Lung microvascular endothelial cell (primary cell): ENCODE measurements around the gene DNAJC11. TPM values are rescaled to one million over a fixed set of nuclear protein-coding genes. Genes with fewer than 3 reads are reported as not detected.
"Not testable (repeated sequence)": the region's sequence is repeated elsewhere in the genome, so short reads cannot be mapped to it uniquely, and the experiment has no call there.

Experiments
- DNase-seq, 2 donors: peaks; one replicate each; pipeline versions ENCODE4 v3.0.0 to v3.0.0-alpha.2; 2010; ENCODE audit warnings: low read depth in 2 of 2
- total RNA-seq: library from RNA; depleted of rRNA; stranded (reverse); fragments of >200 nt; gene quantifications from 2 replicates; pipeline ENCODE4 v1.2.1, GENCODE V29; 2014

Gene DNAJC11
- total RNA-seq, 1 donor from 2014 or later, result 41.1 TPM

DNA sequence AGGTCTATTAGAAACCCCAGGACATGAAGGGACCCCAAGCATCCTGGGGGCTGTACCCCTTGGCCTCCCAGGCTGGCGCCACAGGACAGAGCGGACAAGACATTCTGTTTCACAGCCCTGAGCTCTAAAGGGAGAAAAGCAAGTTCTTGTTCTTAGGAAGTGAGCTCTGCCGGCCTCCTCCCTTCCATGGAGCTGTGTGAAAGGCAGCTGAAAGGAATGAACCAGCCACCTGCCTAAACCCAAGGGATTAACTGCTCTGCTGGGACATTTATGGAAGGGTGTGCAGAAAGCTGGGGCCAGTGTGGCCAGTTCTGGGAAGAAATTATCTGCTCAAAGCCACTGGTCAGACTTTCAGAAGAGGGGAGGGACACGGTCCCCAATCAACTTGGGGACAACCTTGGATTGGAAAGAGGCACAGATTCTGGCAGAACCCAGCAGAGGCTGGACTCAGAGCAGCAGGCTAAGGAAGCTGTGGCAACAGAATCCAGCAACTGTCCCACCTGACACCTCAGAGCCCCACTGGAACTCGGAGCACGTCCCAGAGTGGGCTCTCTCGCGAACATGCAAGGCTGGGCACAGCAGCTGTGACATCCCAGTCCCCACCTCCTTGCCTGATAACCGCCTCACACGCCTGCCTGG lies 101.1 kb downstream of the DNAJC11 start:
- DNase-seq, result peak in 1 of 2 donors; percentile 21

DNA sequence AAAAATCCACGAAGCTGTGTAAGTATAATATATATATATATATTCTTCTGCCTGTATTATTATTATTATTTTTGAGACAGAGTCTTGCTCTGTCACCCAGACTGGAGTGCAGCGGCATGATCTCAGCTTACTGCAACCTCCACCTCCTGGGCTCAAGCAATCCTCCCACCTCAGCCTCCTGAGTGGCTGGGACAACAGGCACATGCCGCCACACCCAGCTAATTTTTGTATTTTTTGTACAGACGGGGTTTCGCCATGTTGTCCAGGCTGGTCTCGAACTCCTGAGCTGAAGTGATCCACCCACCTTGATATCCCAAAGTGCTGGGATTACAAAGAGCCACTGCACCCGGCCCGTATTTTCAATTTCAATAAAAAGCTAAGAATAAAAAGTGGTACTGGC lies 101.6 kb downstream of the DNAJC11 start:
- DNase-seq, result not testable (repeated sequence)

DNA sequence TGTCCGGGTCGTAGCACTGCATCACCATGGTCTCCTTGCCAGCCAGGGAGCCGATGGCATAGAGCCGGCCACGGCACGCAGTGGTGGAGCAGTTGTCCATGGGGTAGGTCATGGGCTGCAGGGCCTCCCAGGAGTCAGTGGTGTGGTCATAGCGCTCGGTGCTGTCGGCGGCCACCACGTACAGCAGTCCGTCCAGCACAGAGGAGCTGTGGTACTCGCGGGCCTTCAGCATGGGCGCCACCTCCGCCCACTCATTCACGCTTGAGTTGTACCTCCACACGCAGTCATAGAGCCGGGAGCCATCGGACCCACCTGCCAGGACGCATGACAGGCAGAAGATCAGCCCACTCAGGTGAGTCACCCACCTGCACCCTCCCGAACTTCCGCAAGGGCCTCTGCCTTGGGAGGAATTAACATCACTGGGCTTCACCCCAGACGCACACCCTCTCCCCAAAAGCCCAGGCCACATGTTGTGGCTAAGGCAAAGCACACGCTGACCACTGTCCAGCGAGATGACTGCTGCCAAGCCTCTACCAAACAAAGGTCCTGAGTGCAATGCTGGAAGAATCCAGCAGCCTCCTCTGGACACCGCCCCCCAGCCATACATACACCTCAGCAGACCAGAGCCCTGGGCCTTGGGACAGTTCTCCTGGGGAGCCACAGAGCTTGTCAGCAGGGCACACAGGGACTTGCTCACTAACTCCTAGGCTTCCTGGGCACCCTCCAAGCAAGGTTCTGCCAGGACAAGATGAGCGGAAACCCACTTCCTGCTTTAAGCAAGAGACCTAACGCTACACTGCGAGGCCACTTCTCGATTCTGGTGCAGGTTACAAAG lies 102.3 kb downstream of the DNAJC11 start:
- DNase-seq, result peak in 1 of 2 donors; percentile 38

DNA sequence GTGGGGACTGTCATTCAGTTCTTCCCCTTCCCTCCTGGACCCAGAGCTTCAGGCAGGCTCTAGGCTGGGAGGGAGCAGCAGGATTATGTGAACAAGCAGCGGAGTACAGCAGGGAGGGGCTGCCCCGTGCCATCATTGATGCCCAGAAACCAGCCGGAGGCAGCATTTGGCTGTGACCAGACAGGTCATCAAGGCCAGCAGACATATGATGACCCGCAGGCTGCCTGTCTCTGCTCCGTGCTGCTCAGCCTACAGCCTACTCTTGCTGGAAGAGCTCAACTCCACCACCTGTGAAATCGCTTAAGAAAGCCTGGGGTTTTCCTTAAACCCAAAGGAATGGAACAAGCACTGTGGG lies 103.9 kb downstream of the DNAJC11 start:
- DNase-seq, result no peak

DNA sequence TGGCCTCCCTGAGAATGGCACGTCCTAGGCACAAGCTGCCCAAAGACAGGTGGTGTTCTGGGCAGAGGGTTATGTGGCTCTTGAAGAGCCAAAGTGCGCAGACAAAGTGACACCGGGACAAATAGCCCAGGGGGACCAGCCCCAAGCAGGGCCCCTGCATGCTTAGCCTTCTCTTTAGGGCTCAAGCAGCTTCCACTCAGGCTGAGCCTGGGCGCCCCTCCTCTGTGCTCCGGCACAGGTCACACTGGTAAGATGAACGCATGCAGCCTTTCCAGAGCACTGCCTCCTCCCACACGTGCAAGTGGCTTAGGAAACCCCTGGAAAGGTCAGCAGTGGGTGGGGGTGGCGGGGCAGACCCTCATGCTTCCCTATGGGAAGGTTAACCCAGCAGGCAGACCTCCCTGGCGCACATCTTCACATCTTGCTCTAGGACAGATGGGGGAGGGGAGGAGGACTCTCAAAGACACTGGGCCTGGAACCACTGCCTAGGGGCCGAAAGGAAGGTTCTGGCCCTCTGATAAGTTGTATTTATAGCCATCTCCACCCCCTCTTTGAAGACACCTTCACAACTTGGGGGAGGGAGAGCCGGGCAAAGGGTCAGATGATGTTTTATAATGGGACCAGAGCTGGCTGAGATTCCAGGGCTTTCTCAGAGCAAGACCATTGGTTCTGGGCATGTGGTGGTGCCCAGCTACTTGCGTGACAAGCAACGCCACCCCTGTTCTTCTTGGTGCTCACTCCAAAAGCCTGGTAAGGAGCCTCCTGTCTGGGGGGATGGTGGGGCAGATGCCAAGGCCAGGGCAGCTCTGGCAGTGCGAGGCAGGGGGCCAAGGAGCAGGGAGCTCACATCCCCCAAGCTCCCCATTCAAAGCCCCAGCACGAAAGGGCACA lies 104.5 kb downstream of the DNAJC11 start:
- no peak for DNase-seq

DNA sequence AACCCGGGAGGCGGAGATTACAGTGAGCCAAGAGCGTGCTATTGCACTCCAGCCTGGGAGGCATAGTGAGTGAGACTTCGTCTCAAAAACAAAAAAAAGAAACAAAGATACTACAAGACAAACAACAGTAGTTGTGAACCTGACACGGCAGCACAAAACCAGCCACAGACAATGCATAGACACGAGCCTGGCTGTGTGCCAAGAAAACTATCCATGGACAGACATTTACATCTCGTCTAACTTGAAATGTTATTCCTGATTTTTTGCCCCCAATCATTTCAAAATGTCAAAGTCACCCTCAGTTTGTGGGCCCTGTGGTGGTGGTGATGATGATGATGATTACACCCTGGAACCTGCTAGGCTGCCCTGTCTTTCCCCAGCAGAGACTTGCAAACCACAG lies 105.3 kb downstream of the DNAJC11 start:
- peak in 1 of 2 donors; percentile 54 for DNase-seq

DNA sequence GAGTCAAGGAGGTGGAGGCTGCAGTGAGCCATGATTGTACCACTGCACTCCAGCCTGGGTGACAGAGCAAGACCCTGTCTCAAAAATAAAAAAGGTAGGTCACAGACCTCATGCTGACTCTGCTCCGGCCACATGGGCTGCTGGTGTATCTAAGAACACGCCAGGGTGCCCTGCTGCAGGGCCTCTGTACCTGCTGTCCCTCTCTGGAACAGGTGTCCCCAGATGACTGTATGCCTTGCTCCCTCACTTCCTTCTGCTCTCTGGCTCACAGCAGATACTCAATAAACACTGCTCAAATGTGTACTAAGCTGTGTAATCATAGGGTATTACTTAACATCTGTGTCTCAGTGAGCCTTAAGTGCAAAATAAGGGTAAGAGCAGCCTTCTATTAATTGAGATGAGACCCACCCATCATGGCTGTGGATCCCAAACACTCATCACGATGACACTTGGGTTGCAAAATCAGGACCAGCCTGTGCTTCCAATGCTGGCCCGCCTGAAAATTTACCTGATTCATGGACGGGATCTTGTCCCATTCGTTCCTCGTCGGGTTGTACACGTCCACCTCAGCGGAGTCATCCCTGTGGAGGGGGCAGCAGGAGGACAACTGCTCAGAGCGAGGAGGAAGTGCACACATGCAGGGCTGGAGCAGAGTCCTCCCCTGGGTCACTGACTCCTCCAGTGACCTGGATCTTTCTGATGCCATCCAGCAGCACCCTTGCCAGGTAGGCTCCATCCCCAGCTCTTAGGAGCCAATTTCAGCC lies 106.5 kb downstream of the DNAJC11 start:
- no peak for DNase-seq

DNA sequence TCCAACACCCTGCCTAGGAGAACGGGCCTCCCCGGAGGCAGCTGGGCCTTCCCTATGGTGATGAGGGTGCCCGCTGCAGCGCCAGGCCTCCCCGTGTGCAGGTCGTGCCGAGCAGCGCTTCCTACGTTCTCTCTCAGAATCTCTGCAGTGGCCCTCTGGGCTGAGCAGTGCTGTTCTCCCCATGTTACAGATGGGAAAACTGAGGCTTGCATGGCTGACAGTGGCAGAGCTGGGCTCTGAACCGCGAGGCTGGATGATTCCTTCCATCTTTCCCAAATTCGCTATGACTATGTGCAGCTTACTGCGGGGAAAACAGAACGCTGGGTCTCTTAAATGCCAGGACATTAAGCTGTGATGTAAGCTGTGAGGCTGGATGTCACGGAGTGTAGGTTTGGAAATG lies 107.8 kb downstream of the DNAJC11 start:
- DNase-seq, result no peak

DNA sequence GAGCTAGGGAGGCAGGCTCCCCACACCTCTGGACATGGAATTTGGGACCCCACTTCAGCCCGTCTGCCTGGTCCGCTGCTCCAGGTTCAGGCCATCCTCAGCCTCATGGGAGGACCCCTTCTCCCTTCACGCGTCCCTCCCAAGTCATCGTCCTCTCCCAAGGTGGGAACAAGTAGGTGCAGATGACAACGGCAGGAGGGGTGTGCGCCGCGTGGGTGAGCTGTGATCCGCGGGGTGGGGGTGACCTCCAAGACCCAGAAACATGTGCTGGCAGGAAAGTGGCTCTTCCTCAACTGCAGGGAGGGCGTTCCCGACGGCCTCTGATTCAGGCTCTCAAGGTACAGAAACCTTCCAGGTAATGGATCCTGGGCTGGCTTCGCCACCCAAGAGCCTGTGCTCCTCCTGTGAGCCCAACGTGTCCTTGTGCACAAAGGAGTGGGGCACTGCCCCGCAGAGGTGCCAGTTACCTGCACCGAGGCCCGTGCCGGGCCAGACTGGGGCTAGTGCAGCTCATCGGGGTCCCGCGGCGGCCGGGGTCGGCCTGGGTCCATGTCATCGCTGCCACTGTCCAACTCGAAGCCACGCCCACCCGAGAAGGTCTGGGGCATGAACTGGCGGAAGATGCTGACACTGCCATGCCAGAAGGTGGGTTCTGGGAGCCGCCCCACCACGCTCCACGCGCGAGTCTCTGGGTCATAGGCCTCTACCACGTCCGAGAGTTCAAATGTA lies 108.6 kb downstream of the DNAJC11 start:
- no peak for DNase-seq

DNA sequence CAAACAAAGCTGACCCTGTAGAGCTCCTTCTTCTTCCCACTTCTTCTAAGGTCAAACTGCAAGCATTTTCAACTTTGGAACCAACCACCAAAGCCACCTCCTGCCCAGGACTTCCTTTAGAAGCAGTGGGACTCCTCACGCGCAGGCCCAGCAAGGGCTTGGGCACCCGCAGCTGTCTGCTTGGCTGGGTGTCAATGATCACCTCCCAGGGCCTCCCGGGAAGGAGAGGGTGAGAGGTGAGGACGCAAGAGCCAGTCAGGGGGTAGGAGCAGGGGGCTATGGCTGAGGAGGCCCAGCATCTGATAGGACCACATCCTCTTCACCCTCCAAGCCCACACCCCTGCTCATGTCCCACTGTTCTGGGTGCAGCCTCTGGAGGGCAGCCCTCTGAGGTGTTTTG lies 109.2 kb downstream of the DNAJC11 start:
- no peak for DNase-seq

DNA sequence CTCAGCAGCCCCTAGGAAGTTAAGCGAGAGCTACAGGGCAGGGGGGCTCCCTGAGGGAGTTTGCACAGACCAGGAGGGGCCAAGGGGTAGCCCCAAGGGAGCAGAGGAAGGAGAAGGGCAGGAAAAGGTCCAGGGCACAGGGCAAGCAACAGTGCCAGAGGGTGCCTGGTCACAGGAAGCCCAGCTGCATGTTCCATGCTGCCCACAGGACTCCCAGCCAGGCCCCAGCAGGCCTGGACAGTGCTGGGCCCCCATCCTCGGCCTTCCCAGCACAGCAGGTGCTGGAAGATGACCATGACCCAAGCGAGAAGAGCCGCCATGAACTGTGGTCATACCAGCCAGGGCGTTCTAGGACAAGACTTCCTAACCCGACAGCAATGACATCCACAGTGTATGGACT lies 110.0 kb downstream of the DNAJC11 start:
- DNase-seq, result no peak

DNA sequence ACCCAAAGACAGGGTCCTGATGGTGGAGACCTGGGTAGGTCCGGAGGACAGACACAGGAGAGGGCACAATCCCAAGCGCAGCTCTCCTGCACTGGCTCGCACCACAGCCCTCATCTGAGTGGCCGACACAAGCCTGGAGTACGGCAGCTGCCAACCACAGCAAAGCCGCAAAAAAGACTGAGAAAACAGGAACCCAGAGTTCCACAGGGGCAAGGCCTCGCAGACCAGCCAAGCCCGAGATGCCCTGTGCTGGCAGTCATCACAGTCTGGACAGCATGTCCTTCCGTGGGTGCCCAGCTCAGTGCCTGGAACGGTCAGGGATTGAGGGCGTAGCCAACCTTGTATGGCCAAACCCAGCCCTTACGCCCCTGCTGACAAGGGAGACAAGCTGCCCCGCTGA lies 110.4 kb downstream of the DNAJC11 start:
- no peak for DNase-seq

DNA sequence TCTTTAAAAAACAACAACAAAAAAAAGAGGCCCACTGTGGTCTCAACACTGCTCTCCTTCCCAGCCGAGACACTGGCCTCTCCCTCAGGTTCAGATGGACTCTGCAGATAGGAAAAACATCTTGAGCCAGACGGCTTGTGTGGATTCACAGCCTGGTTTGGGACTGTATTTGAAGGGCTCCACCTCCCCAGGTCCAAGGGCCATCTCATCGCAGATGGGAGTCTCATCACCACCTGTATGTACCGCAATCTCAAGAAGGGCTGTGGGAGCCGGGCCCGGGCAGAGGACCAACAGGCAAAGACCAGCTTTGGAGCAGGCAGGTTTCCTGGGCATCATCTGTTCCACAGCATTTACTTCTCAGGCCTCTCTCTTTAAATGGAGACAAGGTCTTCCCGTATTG lies 111.6 kb downstream of the DNAJC11 start:
- no peak for DNase-seq

DNA sequence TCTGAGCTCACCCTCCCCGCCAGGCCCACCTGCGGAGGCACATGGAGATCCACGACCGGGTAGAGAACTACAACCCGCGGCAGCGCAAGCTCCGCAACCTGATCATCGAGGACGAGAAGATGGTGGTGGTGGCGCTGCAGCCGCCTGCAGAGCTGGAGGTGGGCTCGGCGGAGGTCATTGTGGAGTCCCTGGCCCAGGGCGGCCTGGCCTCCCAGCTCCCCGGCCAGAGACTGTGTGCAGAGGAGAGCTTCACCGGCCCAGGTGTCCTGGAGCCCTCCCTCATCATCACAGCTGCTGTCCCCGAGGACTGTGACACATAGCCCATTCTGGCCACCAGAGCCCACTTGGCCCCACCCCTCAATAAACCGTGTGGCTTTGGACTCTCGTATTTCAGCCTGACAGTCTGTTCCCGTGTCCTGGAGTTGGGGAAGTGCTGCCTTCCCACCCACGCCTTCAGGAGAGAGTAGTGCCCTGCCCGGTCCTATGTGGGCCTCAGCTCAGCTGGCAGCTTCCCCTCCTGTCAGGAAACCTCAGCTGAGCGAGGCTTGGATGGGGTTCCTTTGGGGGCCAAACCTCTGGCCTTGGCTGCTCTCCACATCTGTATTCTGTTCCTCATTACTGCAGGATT lies 112.6 kb downstream of the DNAJC11 start:
- no peak for DNase-seq

DNA sequence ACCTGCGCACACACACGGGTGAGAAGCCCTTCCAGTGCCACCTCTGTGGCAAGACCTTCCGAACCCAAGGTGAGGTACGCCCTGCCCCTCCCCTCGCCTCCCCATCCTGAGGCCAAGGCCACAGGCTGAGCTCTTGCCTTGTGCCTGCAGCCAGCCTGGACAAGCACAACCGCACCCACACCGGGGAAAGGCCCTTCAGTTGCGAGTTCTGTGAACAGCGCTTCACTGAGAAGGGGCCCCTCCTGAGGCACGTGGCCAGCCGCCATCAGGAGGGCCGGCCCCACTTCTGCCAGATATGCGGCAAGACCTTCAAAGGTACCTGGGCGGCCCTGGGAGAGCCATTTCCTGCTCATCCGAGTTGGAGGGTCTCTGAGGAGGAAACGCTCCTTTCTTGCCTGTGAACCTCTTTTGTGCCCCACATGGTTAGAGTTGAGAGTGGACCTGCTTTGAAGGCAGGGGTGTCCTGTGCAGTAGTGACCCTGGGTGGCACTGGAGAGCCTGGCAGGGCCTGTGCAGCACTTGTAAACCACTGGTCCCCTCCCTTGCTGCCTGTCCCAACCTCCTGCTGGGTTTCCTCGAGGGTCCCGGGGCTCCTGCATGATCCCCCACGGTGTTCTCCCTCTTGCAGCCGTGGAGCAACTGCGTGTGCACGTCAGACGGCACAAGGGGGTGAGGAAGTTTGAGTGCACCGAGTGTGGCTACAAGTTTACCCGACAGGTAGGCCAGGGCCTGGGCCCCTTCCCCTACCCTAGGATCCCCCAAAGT lies 113.3 kb downstream of the DNAJC11 start:
- no peak for DNase-seq

DNA sequence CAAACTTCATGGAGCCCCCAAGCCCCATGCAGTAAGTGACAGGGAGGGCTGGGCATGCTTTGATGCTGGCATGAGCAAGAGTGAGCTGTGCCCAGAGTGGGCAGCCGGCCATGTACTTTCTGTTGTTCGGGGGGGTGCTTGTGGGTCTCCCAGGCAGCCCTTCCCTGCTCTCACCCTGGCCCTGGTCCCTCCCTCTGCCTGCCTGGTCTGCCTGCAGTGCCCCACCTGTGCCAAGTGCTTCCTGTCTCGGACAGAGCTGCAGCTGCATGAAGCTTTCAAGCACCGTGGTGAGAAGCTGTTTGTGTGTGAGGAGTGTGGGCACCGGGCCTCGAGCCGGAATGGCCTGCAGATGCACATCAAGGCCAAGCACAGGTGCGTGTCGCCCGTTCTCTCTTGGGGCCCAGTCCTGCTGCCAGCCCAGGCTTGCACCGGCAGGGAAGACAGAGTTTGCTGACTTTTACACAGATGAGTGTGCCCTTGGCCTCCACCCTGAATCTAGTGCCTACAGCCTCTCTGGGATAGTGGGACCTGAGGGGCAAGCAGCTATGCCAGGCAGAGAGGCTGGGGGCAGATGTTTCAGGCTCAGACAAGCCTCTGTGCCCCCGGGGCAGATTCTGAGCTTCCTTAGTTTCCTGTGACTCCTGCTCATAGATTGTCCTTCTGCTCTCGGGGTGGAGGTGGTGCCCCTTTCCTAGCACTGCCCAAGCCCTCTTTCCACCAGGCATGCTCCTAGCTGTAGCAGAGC lies 114.2 kb downstream of the DNAJC11 start:
- DNase-seq, result no peak

DNA sequence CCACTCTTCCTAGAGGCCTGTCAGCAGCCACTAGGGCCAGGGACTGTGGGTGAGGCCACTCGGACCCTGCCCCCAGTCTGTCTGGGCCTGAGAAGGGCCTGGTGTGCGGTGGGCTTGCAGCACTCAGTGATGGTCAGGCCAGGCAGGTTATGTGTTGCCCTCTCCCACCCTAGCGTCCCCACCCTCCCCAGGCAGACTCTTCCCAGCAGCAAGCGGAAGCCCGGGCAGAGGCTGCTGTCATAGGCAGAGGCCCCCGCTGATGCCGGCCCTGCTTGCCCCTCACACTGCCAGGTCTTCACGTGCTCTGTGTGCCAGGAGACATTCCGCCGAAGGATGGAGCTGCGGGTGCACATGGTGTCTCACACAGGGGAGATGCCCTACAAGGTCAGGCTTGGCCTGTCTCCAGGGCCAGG lies 115.2 kb downstream of the DNAJC11 start:
- no peak for DNase-seq

DNA sequence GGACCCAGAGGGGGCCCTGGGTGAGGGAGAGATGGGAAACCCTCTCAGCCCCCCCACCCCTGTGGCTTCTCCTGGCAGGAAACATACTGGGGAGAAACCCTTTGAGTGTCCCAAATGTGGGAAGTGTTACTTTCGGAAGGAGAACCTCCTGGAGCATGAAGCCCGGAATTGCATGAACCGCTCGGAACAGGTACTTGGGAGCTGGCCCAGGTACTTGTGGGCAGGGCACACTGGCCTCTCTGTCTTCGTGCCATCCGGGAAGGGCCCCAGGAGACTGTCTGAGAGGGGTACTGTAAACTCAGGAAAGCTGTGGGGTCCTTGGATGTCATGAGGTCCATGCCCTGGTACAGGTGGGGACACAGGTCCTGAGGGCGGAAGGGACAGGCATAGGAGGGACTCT lies 115.8 kb downstream of the DNAJC11 start:
- DNase-seq, result no peak
